AG10803 (cell line): ENCODE data around the gene NBEAL2.

Experiments used
- DNase-seq: peaks from one replicate; pipeline ENCODE4 v3.0.0; 2010; ENCODE audit warnings: low read depth
- H3K4me3 ChIP-seq: 2 replicates; pipeline ENCODE4 v1.5.1; 2011; ENCODE audit warnings: mild to moderate bottlenecking, low read length, control low read depth
- TF ChIP-seq, protein P1 (sequence below): conservative IDR thresholded peaks from 2 replicates; pipeline ENCODE4 v1.5.1; 2011; ENCODE audit warnings: mild to moderate bottlenecking, low read length, control low read depth, inconsistent platforms

The NBEAL2 gene

DNA sequence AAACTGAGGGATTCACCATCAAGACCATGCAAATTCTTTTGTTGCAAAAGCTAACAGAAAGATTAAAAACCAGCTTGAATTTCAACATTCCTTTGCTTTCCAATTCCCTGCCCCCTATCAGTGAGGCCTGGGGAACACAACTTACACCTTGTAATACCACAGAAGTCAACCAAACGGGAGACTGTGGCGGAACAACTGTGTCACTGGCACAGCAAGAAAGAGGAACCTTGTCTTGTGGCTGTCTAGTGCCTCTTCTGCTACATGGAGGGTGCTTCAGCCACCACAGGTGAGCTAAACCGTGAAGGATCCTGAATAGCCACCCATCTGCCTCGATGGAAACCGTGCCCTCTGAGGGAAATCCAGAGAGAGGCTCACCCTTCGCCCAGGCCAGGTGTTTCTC lies 14.3 kb upstream of the NBEAL2 start:
- DNase-seq = no peak
- H3K4me3 ChIP-seq = no peak overlapping the region
- TF ChIP-seq, protein P1, sequence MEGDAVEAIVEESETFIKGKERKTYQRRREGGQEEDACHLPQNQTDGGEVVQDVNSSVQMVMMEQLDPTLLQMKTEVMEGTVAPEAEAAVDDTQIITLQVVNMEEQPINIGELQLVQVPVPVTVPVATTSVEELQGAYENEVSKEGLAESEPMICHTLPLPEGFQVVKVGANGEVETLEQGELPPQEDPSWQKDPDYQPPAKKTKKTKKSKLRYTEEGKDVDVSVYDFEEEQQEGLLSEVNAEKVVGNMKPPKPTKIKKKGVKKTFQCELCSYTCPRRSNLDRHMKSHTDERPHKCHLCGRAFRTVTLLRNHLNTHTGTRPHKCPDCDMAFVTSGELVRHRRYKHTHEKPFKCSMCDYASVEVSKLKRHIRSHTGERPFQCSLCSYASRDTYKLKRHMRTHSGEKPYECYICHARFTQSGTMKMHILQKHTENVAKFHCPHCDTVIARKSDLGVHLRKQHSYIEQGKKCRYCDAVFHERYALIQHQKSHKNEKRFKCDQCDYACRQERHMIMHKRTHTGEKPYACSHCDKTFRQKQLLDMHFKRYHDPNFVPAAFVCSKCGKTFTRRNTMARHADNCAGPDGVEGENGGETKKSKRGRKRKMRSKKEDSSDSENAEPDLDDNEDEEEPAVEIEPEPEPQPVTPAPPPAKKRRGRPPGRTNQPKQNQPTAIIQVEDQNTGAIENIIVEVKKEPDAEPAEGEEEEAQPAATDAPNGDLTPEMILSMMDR = no peak

DNA sequence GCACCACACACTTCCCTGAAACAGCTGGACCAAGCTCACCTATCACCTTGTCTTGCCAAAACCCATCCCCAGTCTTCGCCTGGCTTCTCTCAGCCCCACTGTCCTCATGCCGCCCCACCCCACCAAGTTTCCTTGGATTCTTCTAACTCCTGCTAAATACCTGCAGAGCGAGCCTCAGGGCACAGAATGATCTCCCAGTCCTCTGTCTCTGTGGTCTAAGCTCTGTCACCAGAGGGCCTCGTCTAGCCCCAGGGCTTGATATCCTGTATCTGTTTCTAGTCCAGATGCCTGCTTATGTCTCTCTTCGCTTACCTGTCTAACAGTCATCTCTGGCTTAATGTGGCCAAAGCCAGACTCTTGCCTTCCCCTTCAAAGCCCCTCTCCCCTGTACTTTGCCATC lies 12.7 kb upstream of the NBEAL2 start:
- TF ChIP-seq, protein P1 = no peak
- H3K4me3 ChIP-seq = no peak overlapping the region
- no peak for DNase-seq

DNA sequence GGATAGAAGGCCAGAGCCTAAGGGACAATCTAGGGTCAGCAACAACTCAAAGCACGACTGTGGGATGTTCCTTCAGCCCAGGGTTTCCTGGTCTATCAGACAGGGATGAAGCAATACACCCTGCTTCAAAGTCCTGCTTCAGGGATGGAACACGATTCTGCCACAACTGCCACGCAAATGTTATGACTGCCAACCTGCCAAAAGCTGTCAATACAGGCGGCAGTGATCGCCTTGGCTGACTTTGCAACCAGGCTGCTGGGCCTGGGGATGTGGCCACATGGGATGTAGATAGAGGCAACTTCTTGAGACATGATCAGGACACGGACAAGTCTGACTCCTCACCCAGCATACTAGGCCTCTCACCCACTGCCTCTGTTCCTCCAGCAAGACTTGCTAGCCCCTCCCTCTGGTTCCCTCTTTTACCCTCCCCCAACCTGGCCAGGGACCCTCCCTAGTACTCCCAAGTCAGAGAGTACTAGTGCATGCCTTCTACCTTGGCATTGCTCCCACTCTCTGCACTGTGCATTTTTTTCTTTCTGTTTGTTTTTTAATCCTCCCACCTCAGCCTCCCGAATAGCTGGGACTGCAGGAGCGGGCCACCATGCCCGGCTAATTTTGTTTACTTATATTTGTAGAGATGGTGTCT lies 10.6 kb upstream of the NBEAL2 start:
- H3K4me3 ChIP-seq = no peak overlapping the region
- TF ChIP-seq, protein P1 = no peak
- no peak for DNase-seq

DNA sequence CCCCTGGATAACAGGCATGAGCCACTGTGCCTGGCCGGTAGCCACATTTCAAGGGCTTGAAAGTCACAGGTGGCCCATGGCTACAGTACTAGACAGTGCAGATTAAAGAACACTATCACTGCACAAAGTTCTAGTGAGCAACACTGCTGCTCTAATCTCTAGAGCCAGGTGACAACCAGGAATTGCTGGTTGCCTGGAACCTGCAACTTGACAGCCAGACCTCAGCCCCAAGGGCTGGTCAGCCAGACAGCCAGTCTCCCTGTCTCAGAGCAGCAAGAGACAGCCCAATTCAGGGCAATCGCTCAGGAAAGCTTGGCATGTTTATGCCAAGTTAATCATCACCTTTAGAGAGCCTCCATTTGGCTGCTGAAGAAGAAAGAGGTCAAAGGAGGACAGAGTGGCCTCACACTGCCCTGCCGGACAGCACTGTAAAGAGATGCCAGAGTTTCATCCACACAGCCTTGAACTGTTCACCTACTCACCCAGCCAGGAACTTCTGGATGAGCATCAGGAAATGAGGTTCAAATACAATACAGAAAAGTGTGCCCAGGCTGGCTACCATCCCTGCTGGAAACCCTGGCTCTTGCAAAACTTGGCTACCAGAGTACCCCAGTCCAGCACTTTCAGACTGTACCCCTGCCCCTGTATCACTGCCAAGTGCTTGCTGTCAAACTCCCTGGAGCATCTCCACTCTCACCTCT lies 8.9 kb upstream of the NBEAL2 start:
- H3K4me3 ChIP-seq = no peak overlapping the region
- DNase-seq = peak; percentile 22
- TF ChIP-seq, protein P1 = no peak

DNA sequence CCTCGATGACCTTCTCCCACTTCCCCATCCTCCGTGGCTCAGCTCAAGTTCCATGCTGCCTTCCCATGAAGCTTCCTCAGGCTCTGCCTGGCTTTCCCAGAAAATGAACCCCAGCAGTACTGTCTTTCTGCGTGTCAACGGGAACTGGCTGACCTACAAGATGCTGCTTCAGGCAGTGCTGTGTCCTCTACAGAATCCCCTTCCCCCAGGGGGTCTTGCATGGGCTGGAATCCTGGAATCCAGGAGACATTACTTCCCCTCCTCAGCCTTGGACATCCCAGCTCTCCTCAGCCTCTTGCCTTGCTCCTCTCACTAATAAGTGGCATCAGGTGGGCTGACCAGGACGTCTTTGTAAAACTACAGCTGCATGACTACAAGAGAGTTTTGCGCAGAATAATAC lies 8.3 kb upstream of the NBEAL2 start:
- TF ChIP-seq, protein P1 = no peak
- DNase-seq = no peak
- no peak overlapping the region for H3K4me3 ChIP-seq

DNA sequence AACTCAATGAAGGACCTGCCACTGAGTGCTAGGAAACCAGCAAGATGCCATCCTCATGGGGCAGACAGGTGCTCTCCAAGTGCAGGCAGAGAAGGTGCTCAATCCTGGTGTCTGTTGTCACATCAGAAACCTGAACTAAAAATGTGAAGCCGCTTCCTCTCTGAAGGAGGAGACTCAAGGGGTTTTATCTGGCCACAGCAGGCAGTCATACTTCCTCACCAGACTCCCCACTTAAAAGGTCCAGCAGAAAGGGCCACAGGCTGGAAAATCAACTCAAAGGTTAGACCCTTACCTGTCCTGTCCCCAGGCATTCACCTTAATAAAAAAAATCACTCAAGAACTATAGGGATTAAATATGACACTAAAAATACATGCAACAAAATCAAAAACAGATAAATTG lies 7.7 kb upstream of the NBEAL2 start:
- TF ChIP-seq, protein P1 = no peak
- H3K4me3 ChIP-seq = no peak overlapping the region
- no peak for DNase-seq

DNA sequence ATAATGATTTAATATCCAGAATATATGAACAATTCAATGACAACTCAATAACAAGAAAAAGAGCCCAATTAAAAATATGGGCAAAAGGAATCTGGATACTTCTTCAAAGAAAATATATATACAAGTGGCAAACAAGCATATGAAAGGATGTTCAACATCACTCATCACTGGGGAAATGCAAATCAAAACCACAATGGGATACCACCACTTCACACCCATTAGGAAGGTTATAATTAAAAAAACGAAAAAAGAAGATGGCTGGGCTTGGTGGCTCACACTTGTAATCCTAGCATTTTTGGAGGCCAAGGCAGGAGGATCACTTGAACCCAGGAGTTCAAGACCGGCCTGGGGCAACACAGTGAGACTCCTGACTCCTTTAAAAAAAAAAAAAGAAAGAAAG lies 7.1 kb upstream of the NBEAL2 start:
- DNase-seq = no peak
- TF ChIP-seq, protein P1 = no peak
- no peak overlapping the region for H3K4me3 ChIP-seq
